ENCODE measurements around the gene SP2.

- TF ChIP-seq CTCF (conservative IDR thresholded peaks at IDR 0.05; ENCODE audit: low read depth, low read length), result no peak
- TF ChIP-seq EZH2 (IDR thresholded peaks at IDR 0.05; ENCODE audit: low read length, unreplicated experiment), result no peak
- no peak for TF ChIP-seq EZH2phosphoT487 (IDR thresholded peaks at IDR 0.05; ENCODE audit: borderline replicate concordance, low read length)
Measured at GRCh38 chr17:47884427-47884740, 11.7 kb upstream of the SP2 start.
